Smooth muscle cell (in vitro differentiated cells): Measurements from ENCODE around the gene PI4KA. TPM values are rescaled to one million over a fixed set of nuclear protein-coding genes. Genes with fewer than 3 reads are reported as not detected.
"Not testable (repeated sequence)": the region's sequence is repeated elsewhere in the genome, so short reads cannot be mapped to it uniquely, and the experiment has no call there.

ENCODE experiments used
- DNase-seq: peaks from one replicate; lab custom pipeline; 2025; ENCODE audit not compliant: unreplicated experiment; lab: John Stamatoyannopoulos, UW
- H2AFZ ChIP-seq: fragments of 200-600 bp; sonication (generic); 2 replicates; pipeline ENCODE4 v1.6.0; 2016; ENCODE audit warnings: antibody characterized with exemption, low read depth, mild to moderate bottlenecking
- H3F3A ChIP-seq: fragments of 200-600 bp; sonication (generic); 2 replicates; pipeline ENCODE4 v1.6.0; 2017; ENCODE audit warnings: antibody characterized with exemption, low read depth
- H3K27ac ChIP-seq: fragments of 200-600 bp; sonication (generic); 2 replicates; pipeline ENCODE4 v1.5.1; 2016; ENCODE audit warnings: low read depth, mild to moderate bottlenecking
- H3K27me3 ChIP-seq: fragments of 200-600 bp; sonication (generic); 2 replicates; pipeline ENCODE4 v1.6.1; 2016; ENCODE audit warnings: low read depth, mild to moderate bottlenecking
- H3K36me3 ChIP-seq: fragments of 200-600 bp; sonication (generic); 2 replicates; pipeline ENCODE4 v1.5.1; 2016; ENCODE audit warnings: low read depth
- H3K4me1 ChIP-seq: fragments of 200-600 bp; sonication (generic); 2 replicates; pipeline ENCODE4 v1.5.1; 2016; ENCODE audit warnings: low read depth
- H3K4me2 ChIP-seq: fragments of 200-600 bp; sonication (generic); 2 replicates; pipeline ENCODE4 v1.6.0; 2016; ENCODE audit warnings: mild to moderate bottlenecking
- H3K4me3 ChIP-seq: fragments of 200-600 bp; sonication (generic); 2 replicates; pipeline ENCODE4 v1.5.1; 2016; ENCODE audit warnings: mild to moderate bottlenecking
- H3K79me2 ChIP-seq: fragments of 200-600 bp; sonication (generic); 2 replicates; pipeline ENCODE4 v1.6.0; 2016; ENCODE audit warnings: low read depth, mild to moderate bottlenecking
- H3K9ac ChIP-seq: fragments of 200-600 bp; sonication (generic); 2 replicates; pipeline ENCODE4 v1.6.0; 2016; ENCODE audit warnings: low read depth
- H3K9me3 ChIP-seq: fragments of 200-600 bp; sonication (generic); replicated peaks from 2 replicates; pipeline ENCODE4 v1.5.1; 2016; ENCODE audit warnings: low read depth
- H4K20me1 ChIP-seq: fragments of 200-600 bp; sonication (generic); 2 replicates; pipeline ENCODE4 v1.6.0; 2016; ENCODE audit warnings: low read depth
- CTCF ChIP-seq: fragments of 200-600 bp; sonication (generic); IDR thresholded peaks from 2 replicates; pipeline ENCODE4 v1.5.1; 2017; ENCODE audit warnings: borderline replicate concordance, mild to moderate bottlenecking, antibody characterized with exemption; ENCODE audit not compliant: insufficient read depth, poor library complexity, severe bottlenecking
- WGBS: methylation state at CpG from one replicate; pipeline ENCODE4 v1.1.7; 2016; ENCODE audit warnings: low lambda C conversion rate; 5-methylcytosine and 5-hydroxymethylcytosine counted together
- polyA plus RNA-seq: library from polyadenylated mRNA; unstranded; fragments of >200 nt; fragmentation: Nextera tagmentation; extraction: Ambion mirVana; gene quantifications from 2 replicates; pipeline ENCODE4 v1.2.1, GENCODE V29; 2016
- total RNA-seq: library from RNA; depleted of rRNA; stranded (reverse); fragments of >200 nt; gene quantifications from 2 replicates; pipeline ENCODE4 v1.2.3, GENCODE V29; 2014

The PI4KA gene
- total and polyA plus RNA-seq, 2 experiments from 2014 or later = 23.5 to 33.2 TPM

- Histone ChIP-seq H3K4me3 (no peak overlapping the region), H4K20me1 (no peaks in the 10 kb centered on the region), H2AFZ (no peak overlapping the region), H3K4me2 (no peak overlapping the region), H3K27me3 (no peaks in the 10 kb centered on the region), H3K9ac (no peak overlapping the region), H3F3A (no peaks in the 10 kb centered on the region), H3K9me3 (no peaks in the 10 kb centered on the region), H3K79me2 (no peaks in the 10 kb centered on the region), H3K4me1 (no peaks in the 10 kb centered on the region), H3K27ac (no peak overlapping the region), H3K36me3 (peaks cover 5% of the 10 kb centered on the region)
- no peak for DNase-seq
- no peak for TF ChIP-seq CTCF
- 91% methylated on average over 6 of the region's 6 CpGs for WGBS
Measured at GRCh38 chr22:20825624-20826023, 33.0 kb downstream of the PI4KA start.

GRCh38 chr22:20825216-20825615 is 33.4 kb downstream of the PI4KA start:
- H3K36me3 ChIP-seq, H3K4me3 ChIP-seq, H3K4me2 ChIP-seq, H3K27me3 ChIP-seq, DNase-seq, H3K9me3 ChIP-seq, H3K4me1 ChIP-seq, H3F3A ChIP-seq, H3K9ac ChIP-seq, H3K79me2 ChIP-seq, H4K20me1 ChIP-seq, H2AFZ ChIP-seq, H3K27ac ChIP-seq: not testable (repeated sequence)
- 95% methylated on average over 4 of the region's 4 CpGs for WGBS

GRCh38 chr22:20823264-20823663 is 35.3 kb downstream of the PI4KA start:
- Histone ChIP-seq H3K9ac (no peak overlapping the region), H3K79me2 (no peaks in the 10 kb centered on the region), H3K4me1 (no peaks in the 10 kb centered on the region), H3F3A (no peaks in the 10 kb centered on the region), H4K20me1 (no peaks in the 10 kb centered on the region), H2AFZ (no peak overlapping the region), H3K36me3 (peaks cover 5% of the 10 kb centered on the region), H3K27me3 (no peaks in the 10 kb centered on the region), H3K27ac (no peak overlapping the region), H3K4me3 (no peak overlapping the region), H3K9me3 (no peaks in the 10 kb centered on the region), H3K4me2 (no peak overlapping the region)
- no peak for TF ChIP-seq CTCF
- WGBS = 98% methylated on average over 1 of the region's 1 CpG
- no peak for DNase-seq

GRCh38 chr22:20822240-20822639 is 36.4 kb downstream of the PI4KA start:
- Histone ChIP-seq H3K9ac (no peak overlapping the region), H3K4me1 (no peaks in the 10 kb centered on the region), H3F3A (no peaks in the 10 kb centered on the region), H3K4me2 (no peak overlapping the region), H3K36me3 (peaks cover 5% of the 10 kb centered on the region), H3K79me2 (no peaks in the 10 kb centered on the region), H2AFZ (no peak overlapping the region), H3K4me3 (no peak overlapping the region), H3K27me3 (no peaks in the 10 kb centered on the region), H3K27ac (no peak overlapping the region), H4K20me1 (no peaks in the 10 kb centered on the region), H3K9me3 (no peaks in the 10 kb centered on the region)
- no peak for DNase-seq
- WGBS = 97% methylated on average over 5 of the region's 5 CpGs
- no peak for TF ChIP-seq CTCF

GRCh38 chr22:20821717-20822239 is 36.8 kb downstream of the PI4KA start:
- H3K9me3 ChIP-seq, H4K20me1 ChIP-seq, H3K4me1 ChIP-seq, H3K79me2 ChIP-seq, H3K9ac ChIP-seq, H3K36me3 ChIP-seq, H3K4me2 ChIP-seq, H2AFZ ChIP-seq, H3K27me3 ChIP-seq, H3F3A ChIP-seq, DNase-seq, H3K27ac ChIP-seq, H3K4me3 ChIP-seq: not testable (repeated sequence)
- WGBS = over 99% methylated on average over 8 of the region's 8 CpGs
